Lower leg skin (tissue), 3 donors: Measurements from ENCODE around the gene TUBG2.

Experiments
- POLR2A ChIP-seq, 2 donors: fragments of 450-650 bp; IDR thresholded peaks; one replicate each; pipeline ENCODE4 v1.6.1; 2016 to 2017; ENCODE audit warnings: antibody characterized with exemption in 2 of 2, mild to moderate bottlenecking in 1 of 2, moderate library complexity in 1 of 2
- TF ChIP-seq, protein P1 (sequence below), 3 donors: fragments of 450-650 bp; IDR thresholded peaks; one replicate each; pipeline ENCODE4 v1.5.1; 2016; ENCODE audit warnings: antibody characterized with exemption in 3 of 3, mild to moderate bottlenecking in 3 of 3, moderate library complexity in 2 of 3

DNA sequence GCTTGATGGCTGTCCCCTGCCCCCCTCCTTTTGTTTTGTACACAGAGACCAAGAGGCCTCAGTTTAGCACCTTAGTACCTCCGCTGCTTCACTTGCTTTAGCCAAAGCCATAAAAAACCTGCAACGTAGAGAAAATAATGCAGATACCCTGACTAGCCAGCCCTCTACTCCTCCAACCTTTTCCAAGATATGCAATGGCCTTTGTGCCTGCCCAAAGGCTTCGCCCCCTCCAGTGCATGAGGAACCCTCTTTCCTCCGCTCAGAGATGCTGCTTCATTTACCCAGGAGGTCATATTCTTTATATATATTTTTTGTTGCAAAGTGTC is 40.3 kb downstream of the TUBG2 start:
- TF ChIP-seq POLR2A (IDR thresholded peaks at IDR 0.05): no peak
- TF ChIP-seq, protein P1, sequence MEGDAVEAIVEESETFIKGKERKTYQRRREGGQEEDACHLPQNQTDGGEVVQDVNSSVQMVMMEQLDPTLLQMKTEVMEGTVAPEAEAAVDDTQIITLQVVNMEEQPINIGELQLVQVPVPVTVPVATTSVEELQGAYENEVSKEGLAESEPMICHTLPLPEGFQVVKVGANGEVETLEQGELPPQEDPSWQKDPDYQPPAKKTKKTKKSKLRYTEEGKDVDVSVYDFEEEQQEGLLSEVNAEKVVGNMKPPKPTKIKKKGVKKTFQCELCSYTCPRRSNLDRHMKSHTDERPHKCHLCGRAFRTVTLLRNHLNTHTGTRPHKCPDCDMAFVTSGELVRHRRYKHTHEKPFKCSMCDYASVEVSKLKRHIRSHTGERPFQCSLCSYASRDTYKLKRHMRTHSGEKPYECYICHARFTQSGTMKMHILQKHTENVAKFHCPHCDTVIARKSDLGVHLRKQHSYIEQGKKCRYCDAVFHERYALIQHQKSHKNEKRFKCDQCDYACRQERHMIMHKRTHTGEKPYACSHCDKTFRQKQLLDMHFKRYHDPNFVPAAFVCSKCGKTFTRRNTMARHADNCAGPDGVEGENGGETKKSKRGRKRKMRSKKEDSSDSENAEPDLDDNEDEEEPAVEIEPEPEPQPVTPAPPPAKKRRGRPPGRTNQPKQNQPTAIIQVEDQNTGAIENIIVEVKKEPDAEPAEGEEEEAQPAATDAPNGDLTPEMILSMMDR (IDR thresholded peaks at IDR 0.05): no peak
